HL-60 (cell line): ENCODE results near the gene RBX1.

Experiments
- CTCF ChIP-seq: IDR thresholded peaks from one replicate; pipeline ENCODE4 v1.5.1; 2011; ENCODE audit warnings: low read length, control low read depth, inconsistent platforms; ENCODE audit not compliant: insufficient read depth
- GABPA ChIP-seq: IDR thresholded peaks from 2 replicates; pipeline ENCODE4 v1.6.1; 2012; ENCODE audit warnings: low read depth
- POLR2AphosphoS5 ChIP-seq: IDR thresholded peaks from 2 replicates; pipeline ENCODE4 v1.6.1; 2012; ENCODE audit warnings: low read depth
- TF ChIP-seq, protein P1 (sequence below): IDR thresholded peaks from 2 replicates; pipeline ENCODE4 v1.6.1; 2012; ENCODE audit warnings: low read depth; ENCODE audit not compliant: insufficient replicate concordance

- TF ChIP-seq CTCF (no peak), POLR2AphosphoS5 (no peak; the same call in none of the 2 replicates), GABPA (no peak)
- TF ChIP-seq, protein P1, sequence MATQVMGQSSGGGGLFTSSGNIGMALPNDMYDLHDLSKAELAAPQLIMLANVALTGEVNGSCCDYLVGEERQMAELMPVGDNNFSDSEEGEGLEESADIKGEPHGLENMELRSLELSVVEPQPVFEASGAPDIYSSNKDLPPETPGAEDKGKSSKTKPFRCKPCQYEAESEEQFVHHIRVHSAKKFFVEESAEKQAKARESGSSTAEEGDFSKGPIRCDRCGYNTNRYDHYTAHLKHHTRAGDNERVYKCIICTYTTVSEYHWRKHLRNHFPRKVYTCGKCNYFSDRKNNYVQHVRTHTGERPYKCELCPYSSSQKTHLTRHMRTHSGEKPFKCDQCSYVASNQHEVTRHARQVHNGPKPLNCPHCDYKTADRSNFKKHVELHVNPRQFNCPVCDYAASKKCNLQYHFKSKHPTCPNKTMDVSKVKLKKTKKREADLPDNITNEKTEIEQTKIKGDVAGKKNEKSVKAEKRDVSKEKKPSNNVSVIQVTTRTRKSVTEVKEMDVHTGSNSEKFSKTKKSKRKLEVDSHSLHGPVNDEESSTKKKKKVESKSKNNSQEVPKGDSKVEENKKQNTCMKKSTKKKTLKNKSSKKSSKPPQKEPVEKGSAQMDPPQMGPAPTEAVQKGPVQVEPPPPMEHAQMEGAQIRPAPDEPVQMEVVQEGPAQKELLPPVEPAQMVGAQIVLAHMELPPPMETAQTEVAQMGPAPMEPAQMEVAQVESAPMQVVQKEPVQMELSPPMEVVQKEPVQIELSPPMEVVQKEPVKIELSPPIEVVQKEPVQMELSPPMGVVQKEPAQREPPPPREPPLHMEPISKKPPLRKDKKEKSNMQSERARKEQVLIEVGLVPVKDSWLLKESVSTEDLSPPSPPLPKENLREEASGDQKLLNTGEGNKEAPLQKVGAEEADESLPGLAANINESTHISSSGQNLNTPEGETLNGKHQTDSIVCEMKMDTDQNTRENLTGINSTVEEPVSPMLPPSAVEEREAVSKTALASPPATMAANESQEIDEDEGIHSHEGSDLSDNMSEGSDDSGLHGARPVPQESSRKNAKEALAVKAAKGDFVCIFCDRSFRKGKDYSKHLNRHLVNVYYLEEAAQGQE, result no peak
Measured at GRCh38 chr22:40966726-40967085, 15.5 kb downstream of the RBX1 start.
